Ishikawa (cell line): ENCODE data around the gene TMEM184B.

ENCODE experiments used
- EP300 ChIP-seq: IDR thresholded peaks from 2 replicates; pipeline ENCODE4 v1.6.1; 2012; ENCODE audit warnings: borderline replicate concordance
- ZBTB7A ChIP-seq: IDR thresholded peaks from 2 replicates; pipeline ENCODE4 v1.6.1; 2012; ENCODE audit warnings: low read depth
- TF ChIP-seq, protein P1 (sequence below): IDR thresholded peaks from 2 replicates; pipeline ENCODE4 v1.6.1; 2012

DNA sequence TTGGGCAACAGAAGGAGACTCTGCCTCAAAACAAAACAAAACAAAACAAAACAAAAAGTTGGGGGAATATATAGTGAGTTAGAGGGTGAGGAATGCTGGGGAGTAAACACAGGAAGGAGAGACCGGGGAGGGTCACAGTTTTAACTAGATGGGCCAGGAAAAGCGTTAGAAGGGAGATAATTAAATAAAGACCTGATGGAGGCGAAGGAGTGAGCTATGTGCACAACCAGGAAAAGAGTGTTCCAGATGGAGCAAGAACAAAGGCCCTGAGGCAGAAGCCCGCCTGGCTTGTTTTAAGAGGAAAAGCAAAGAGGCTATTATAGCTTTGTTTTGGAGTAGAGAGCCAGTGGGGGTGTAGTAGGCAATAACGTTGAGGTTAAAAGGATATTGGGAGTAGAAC lies 86.4 kb downstream of the TMEM184B start:
- TF ChIP-seq ZBTB7A = no peak
- TF ChIP-seq, protein P1, sequence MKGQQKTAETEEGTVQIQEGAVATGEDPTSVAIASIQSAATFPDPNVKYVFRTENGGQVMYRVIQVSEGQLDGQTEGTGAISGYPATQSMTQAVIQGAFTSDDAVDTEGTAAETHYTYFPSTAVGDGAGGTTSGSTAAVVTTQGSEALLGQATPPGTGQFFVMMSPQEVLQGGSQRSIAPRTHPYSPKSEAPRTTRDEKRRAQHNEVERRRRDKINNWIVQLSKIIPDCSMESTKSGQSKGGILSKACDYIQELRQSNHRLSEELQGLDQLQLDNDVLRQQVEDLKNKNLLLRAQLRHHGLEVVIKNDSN = no peak
- TF ChIP-seq EP300 = no peak
